Upper lobe of left lung (tissue), 4 donors: ENCODE measurements around the gene TMEM209.

Source experiments
- CTCF ChIP-seq, 6 experiments: fragments of 450-650 bp in 4 of 6; fragments of 200-600 bp in 2 of 6; sonication (generic) in 2 of 6; IDR thresholded peaks; one replicate each; pipeline ENCODE4 v1.5.1; 2016 to 2019; ENCODE audit warnings: antibody characterized with exemption in 6 of 6
- EP300 ChIP-seq, 4 donors: sonication (generic); formaldehyde crosslinking; IDR thresholded peaks; one replicate each; pipeline ENCODE4 v1.5.1; 2017; ENCODE audit warnings: antibody characterized with exemption in 4 of 4, control low read depth in 2 of 4
- POLR2A ChIP-seq, 4 donors: fragments of 450-650 bp; IDR thresholded peaks; one replicate each; pipeline ENCODE4 v1.5.1; 2016 to 2017; ENCODE audit warnings: antibody characterized with exemption in 4 of 4, mild to moderate bottlenecking in 2 of 4
- POLR2AphosphoS5 ChIP-seq, 2 donors: sonication (generic); formaldehyde crosslinking; IDR thresholded peaks; one replicate each; pipeline ENCODE4 v1.5.1; 2017; ENCODE audit warnings: antibody characterized with exemption in 2 of 2

DNA sequence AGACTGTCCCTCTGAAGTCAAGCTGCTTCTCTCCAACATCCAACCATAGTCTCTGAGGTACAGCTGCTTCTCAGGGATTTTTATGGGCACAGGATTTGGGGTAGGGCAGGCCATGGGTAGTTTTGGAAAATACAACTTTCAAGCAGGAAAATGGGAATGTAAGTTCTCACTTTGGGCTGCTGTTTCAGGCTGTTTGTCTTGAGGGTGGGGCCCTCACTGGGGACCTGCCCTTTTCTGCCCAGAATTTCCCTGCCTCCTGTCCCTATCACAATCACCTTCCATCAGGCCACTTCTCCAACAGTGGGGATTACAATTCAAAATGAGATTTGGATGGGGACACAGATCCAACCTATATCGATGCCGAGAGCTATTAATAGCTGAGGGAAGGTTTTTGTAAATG lies 27.0 kb upstream of the TMEM209 start:
- TF ChIP-seq CTCF (IDR thresholded peaks at IDR 0.05) (no peak), POLR2AphosphoS5 (IDR thresholded peaks at IDR 0.05) (no peak), POLR2A (IDR thresholded peaks at IDR 0.05) (no peak), EP300 (IDR thresholded peaks at IDR 0.05) (no peak)
